ENCODE data around the gene SMG9. TPM values are rescaled to one million over a fixed set of nuclear protein-coding genes. Genes with fewer than 3 reads are reported as not detected.

Gene SMG9
- total RNA-seq, 5 donors from 2014 or later (not counting 1 experiment from before 2014, with no cell fraction given) = 50.3 to 64.3 (median 56.8) TPM

DNA sequence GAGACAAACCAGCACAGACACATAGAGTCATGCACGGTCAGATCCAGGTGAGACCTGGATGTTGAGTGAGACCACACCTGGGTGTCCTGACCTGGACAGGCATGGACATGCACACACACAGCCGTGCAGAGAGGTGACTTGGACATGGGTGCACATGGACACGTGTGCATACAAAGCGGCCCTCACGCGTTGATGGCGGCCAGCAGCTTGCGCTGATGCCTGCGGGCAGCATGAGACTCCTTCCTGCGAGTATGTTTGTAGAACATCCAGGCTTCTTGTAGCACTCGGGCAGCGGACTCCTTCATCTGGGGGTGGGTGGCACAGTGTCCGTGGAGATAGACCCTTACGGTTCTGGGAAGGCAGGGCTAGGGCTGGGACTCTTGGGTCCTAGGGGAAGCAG, 14.5 kb upstream of the SMG9 start:
- DNase-seq = no peak
- H3K4me3 ChIP-seq (ENCODE audit: control insufficient read depth in 1 of 2, extremely low read depth in 1 of 2, low read length in 1 of 2) = no peak overlapping the region
- H3K27me3 ChIP-seq (replicated peaks in 1 of 2; ENCODE audit: control insufficient read depth in 2 of 2, extremely low read depth in 1 of 2, insufficient read depth in 2 of 2, low read length in 1 of 2) = no peaks in the 10 kb centered on the region
- Mint-ChIP-seq H3K36me3 (peaks cover 25% of the 10 kb centered on the region), H3K4me3 (no peak overlapping the region), H3K27me3 (no peaks in the 10 kb centered on the region), H3K4me1 (peaks cover 26 to 35% (median 28%) of the 10 kb centered on the region in 3 donors), H3K27ac (no peak overlapping the region), H3K9me3 (no peaks in the 10 kb centered on the region)
- no peak for ATAC-seq (replicated peaks in 1 of 4)
- H3K27ac ChIP-seq (ENCODE audit: low read length) = no peak overlapping the region
- ChIA-PET POLR2A (no interaction called here), CTCF (no interaction called here)
- H3K4me1 ChIP-seq (ENCODE audit: control insufficient read depth in 1 of 2, extremely low read depth in 1 of 2, insufficient read depth in 2 of 2, low read length in 2 of 2) = peaks cover 7 to 34% of the 10 kb centered on the region in 2 experiments
- WGBS (ENCODE audit: insufficient coverage) = 95% methylated on average over 14 of the region's 14 CpGs
- peaks cover 8 to 53% of the 10 kb centered on the region in 2 donors for H3K36me3 ChIP-seq (ENCODE audit: control insufficient read depth in 2 of 2, extremely low read depth in 1 of 2, insufficient read depth in 1 of 2, low read length in 1 of 2)
- no peaks in the 10 kb centered on the region for H3K9me3 ChIP-seq

DNA sequence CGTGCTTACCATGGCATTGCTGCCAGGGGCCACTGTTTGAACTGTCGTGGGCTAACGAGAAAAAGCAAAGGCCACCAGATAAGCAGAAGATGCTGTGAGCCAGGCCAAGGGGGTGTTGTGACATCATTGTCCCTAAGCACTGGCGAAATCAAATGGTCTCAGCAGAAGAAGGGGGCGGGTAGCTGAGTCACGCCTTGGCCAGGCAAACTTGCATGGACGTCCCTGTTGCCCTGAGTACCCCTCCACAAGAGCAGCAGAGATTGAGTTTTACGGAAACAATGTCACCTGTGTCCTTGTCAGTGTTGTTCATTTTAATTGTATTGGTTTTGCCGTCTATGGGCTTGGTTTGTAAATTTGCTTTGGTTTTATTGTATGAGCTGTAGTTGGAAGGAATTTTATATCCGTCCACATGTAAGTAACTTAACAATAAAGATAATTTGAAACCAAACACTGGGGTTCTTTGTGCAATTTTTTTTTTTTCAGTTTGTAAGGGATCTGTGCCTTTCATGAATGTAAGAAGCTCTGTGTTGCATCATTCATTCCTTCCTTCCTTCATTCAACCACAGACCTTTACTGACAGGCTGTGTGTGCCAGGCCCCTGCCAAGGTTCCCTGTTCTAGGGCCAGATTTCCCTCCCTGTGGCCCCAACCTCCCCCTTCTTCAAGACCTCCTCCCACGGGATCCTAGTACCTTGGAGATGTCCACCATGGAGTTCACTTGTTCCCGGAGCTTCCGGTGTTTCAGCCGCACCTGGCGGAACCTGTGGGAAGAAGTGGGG, 13.7 kb upstream of the SMG9 start:
- POLR2A ChIA-PET = interaction anchor here in 1 of 2 donors (1.0 kb wide), 1 partner anchor 14 kb away, joined by 3 read pairs; no protein-coding TSS in a partner anchor
- peaks cover 8 to 46% of the 10 kb centered on the region in 2 donors for H3K36me3 ChIP-seq (ENCODE audit: control insufficient read depth in 2 of 2, extremely low read depth in 1 of 2, insufficient read depth in 1 of 2, low read length in 1 of 2)
- H3K4me1 ChIP-seq (ENCODE audit: control insufficient read depth in 1 of 2, extremely low read depth in 1 of 2, insufficient read depth in 2 of 2, low read length in 2 of 2) = peaks cover 7 to 42% of the 10 kb centered on the region in 2 experiments
- H3K9me3 ChIP-seq = no peaks in the 10 kb centered on the region
- Mint-ChIP-seq H3K27me3 (no peaks in the 10 kb centered on the region), H3K4me1 (peaks cover 29 to 41% (median 30%) of the 10 kb centered on the region in 3 donors), H3K36me3 (peaks cover 21% of the 10 kb centered on the region), H3K4me3 (no peak overlapping the region), H3K27ac (peak overlapping the region; percentile 57 to 91), H3K9me3 (no peaks in the 10 kb centered on the region)
- DNase-seq (no peak), ATAC-seq (replicated peaks in 1 of 4) (no peak)
- H3K27ac ChIP-seq (ENCODE audit: low read length) = no peak overlapping the region
- no peaks in the 10 kb centered on the region for H3K27me3 ChIP-seq (replicated peaks in 1 of 2; ENCODE audit: control insufficient read depth in 2 of 2, extremely low read depth in 1 of 2, insufficient read depth in 2 of 2, low read length in 1 of 2)
- CTCF ChIA-PET = interaction anchor here in 1 of 2 donors (2.1 kb wide), 1 partner anchor 100 kb away, joined by 8 read pairs; no protein-coding TSS in a partner anchor
- WGBS (ENCODE audit: insufficient coverage) = 93% methylated on average over 8 of the region's 15 CpGs
- H3K4me3 ChIP-seq (ENCODE audit: control insufficient read depth in 1 of 2, extremely low read depth in 1 of 2, low read length in 1 of 2) = no peak overlapping the region

DNA sequence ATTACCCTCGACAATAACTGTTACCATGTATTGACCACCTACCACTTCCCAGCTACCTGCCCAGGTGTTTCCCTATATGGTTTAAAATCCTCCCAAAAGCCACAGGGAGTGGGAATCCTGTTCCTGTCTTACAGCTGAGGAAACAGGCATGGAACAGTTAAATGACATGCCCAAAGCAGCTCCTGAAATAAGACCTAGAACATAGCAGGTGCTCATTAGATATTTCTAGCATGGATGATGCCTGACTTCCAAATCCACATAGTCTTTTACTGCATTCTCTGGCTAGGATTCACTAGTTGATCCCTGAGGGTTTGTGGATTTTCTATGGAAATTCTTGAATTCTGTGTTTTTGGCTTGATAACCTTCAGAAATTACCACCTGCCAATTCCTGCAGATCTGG, 13.1 kb upstream of the SMG9 start:
- ATAC-seq (replicated peaks in 1 of 4) (no peak), DNase-seq (no peak)
- H3K4me1 ChIP-seq (ENCODE audit: control insufficient read depth in 1 of 2, extremely low read depth in 1 of 2, insufficient read depth in 2 of 2, low read length in 2 of 2) = peaks cover 7 to 47% of the 10 kb centered on the region in 2 experiments
- Mint-ChIP-seq H3K36me3 (peaks cover 15% of the 10 kb centered on the region), H3K9me3 (no peaks in the 10 kb centered on the region), H3K4me3 (no peak overlapping the region), H3K27ac (peak overlapping the region; percentile 90 to 91), H3K27me3 (no peaks in the 10 kb centered on the region), H3K4me1 (peaks cover 30 to 46% (median 36%) of the 10 kb centered on the region in 3 donors)
- no peak overlapping the region for H3K4me3 ChIP-seq (ENCODE audit: control insufficient read depth in 1 of 2, extremely low read depth in 1 of 2, low read length in 1 of 2)
- POLR2A ChIA-PET = interaction anchor here in 1 of 2 donors (1.0 kb wide), 1 partner anchor 13 kb away, joined by 3 read pairs; no protein-coding TSS in a partner anchor
- H3K27ac ChIP-seq (ENCODE audit: low read length) = peak overlapping the region; percentile 83
- H3K9me3 ChIP-seq = no peaks in the 10 kb centered on the region
- peaks cover 8 to 40% of the 10 kb centered on the region in 2 donors for H3K36me3 ChIP-seq (ENCODE audit: control insufficient read depth in 2 of 2, extremely low read depth in 1 of 2, insufficient read depth in 1 of 2, low read length in 1 of 2)
- H3K27me3 ChIP-seq (replicated peaks in 1 of 2; ENCODE audit: control insufficient read depth in 2 of 2, extremely low read depth in 1 of 2, insufficient read depth in 2 of 2, low read length in 1 of 2) = no peaks in the 10 kb centered on the region
- CTCF ChIA-PET = interaction anchor here in 1 of 2 donors (2.1 kb wide), 1 partner anchor 99 kb away, joined by 8 read pairs; no protein-coding TSS in a partner anchor
- WGBS (ENCODE audit: insufficient coverage) = 56% methylated on average over 1 of the region's 1 CpG

DNA sequence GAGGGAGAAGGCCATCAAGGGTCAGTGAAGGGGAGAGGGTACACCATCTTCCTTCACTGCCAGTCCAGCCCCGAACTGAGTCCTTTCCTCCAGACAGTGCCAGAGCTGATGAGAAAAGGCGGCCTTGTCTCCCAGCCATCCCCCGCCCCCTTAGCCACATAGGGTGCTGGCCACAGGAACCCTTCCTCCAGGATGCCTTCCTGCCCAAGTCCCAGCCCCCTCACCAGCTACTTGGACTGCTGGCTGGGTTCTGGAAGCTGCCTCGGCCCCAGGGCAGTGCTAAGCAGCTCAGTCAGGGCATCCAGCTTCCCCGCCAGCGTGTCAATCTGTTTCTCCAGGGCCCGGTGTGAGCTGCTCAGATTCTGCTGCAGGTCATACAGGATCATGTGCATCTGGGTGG, 12.6 kb upstream of the SMG9 start:
- no peak for ATAC-seq (replicated peaks in 1 of 4)
- H3K4me3 Mint-ChIP-seq = no peak overlapping the region
- 93% methylated on average over 3 of the region's 7 CpGs for WGBS (ENCODE audit: insufficient coverage)
- peak overlapping the region; percentile 90 to 91 for H3K27ac Mint-ChIP-seq
- Histone ChIP-seq H3K36me3 (ENCODE audit: control insufficient read depth in 2 of 2, extremely low read depth in 1 of 2, insufficient read depth in 1 of 2, low read length in 1 of 2) (peaks cover 8 to 40% of the 10 kb centered on the region in 2 donors), H3K4me3 (ENCODE audit: control insufficient read depth in 1 of 2, extremely low read depth in 1 of 2, low read length in 1 of 2) (no peak overlapping the region), H3K4me1 (ENCODE audit: control insufficient read depth in 1 of 2, extremely low read depth in 1 of 2, insufficient read depth in 2 of 2, low read length in 2 of 2) (peaks cover 7 to 47% of the 10 kb centered on the region in 2 experiments), H3K9me3 (no peaks in the 10 kb centered on the region), H3K27me3 (replicated peaks in 1 of 2; ENCODE audit: control insufficient read depth in 2 of 2, extremely low read depth in 1 of 2, insufficient read depth in 2 of 2, low read length in 1 of 2) (no peaks in the 10 kb centered on the region), H3K27ac (ENCODE audit: low read length) (peak overlapping the region; percentile 83)
- H3K27me3 Mint-ChIP-seq = no peaks in the 10 kb centered on the region
- H3K36me3 Mint-ChIP-seq = peaks cover 14% of the 10 kb centered on the region
- DNase-seq = no peak
- peaks cover 30 to 50% (median 41%) of the 10 kb centered on the region in 3 donors for H3K4me1 Mint-ChIP-seq
- POLR2A ChIA-PET = interaction anchor here in 1 of 2 donors (1.0 kb wide), 1 partner anchor 13 kb away, joined by 3 read pairs; no protein-coding TSS in a partner anchor
- no peaks in the 10 kb centered on the region for H3K9me3 Mint-ChIP-seq
- CTCF ChIA-PET = interaction anchor here in 1 of 2 donors (2.1 kb wide), 1 partner anchor 99 kb away, joined by 8 read pairs; no protein-coding TSS in a partner anchor

DNA sequence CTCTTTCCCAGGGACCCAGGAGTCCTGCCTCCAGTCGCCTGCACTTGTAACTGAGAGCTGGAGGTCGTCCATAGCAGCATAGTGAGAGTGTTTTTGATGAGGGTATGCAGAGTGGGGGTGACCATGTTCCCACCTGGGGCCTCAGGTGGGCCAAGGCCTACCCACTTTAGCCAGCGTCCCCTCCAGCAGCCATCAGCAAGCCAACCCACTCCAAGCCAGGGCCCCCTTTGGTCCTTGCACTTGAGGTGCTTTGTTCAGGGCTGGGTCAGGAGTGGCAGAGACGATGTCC, 11.9 kb upstream of the SMG9 start:
- peak overlapping the region; percentile 90 to 91 for H3K27ac Mint-ChIP-seq
- no peaks in the 10 kb centered on the region for H3K27me3 ChIP-seq (replicated peaks in 1 of 2; ENCODE audit: control insufficient read depth in 2 of 2, extremely low read depth in 1 of 2, insufficient read depth in 2 of 2, low read length in 1 of 2)
- peak overlapping the region in 1 of 3 donors; percentile 57 for H3K4me3 Mint-ChIP-seq
- no peaks in the 10 kb centered on the region for H3K9me3 Mint-ChIP-seq
- POLR2A ChIA-PET = no interaction called here
- CTCF ChIA-PET = interaction anchor here in 1 of 2 donors (0.5 kb wide), 1 partner anchor 11 kb away, joined by 3 read pairs; no protein-coding TSS in a partner anchor
- H3K4me1 Mint-ChIP-seq = peaks cover 30 to 50% (median 48%) of the 10 kb centered on the region in 3 donors
- H3K4me3 ChIP-seq (ENCODE audit: control insufficient read depth in 1 of 2, extremely low read depth in 1 of 2, low read length in 1 of 2) = no peak overlapping the region
- 100% methylated on average over 1 of the region's 4 CpGs for WGBS (ENCODE audit: insufficient coverage)
- DNase-seq = no peak
- no peaks in the 10 kb centered on the region for H3K9me3 ChIP-seq
- ATAC-seq (replicated peaks in 1 of 4) = no peak
- peak overlapping the region; percentile 83 for H3K27ac ChIP-seq (ENCODE audit: low read length)
- peaks cover 14% of the 10 kb centered on the region for H3K36me3 Mint-ChIP-seq
- H3K27me3 Mint-ChIP-seq = no peaks in the 10 kb centered on the region
- peaks cover 7 to 47% of the 10 kb centered on the region in 2 experiments for H3K4me1 ChIP-seq (ENCODE audit: control insufficient read depth in 1 of 2, extremely low read depth in 1 of 2, insufficient read depth in 2 of 2, low read length in 2 of 2)
- H3K36me3 ChIP-seq (ENCODE audit: control insufficient read depth in 2 of 2, extremely low read depth in 1 of 2, insufficient read depth in 1 of 2, low read length in 1 of 2) = peaks cover 8 to 35% of the 10 kb centered on the region in 2 donors

DNA sequence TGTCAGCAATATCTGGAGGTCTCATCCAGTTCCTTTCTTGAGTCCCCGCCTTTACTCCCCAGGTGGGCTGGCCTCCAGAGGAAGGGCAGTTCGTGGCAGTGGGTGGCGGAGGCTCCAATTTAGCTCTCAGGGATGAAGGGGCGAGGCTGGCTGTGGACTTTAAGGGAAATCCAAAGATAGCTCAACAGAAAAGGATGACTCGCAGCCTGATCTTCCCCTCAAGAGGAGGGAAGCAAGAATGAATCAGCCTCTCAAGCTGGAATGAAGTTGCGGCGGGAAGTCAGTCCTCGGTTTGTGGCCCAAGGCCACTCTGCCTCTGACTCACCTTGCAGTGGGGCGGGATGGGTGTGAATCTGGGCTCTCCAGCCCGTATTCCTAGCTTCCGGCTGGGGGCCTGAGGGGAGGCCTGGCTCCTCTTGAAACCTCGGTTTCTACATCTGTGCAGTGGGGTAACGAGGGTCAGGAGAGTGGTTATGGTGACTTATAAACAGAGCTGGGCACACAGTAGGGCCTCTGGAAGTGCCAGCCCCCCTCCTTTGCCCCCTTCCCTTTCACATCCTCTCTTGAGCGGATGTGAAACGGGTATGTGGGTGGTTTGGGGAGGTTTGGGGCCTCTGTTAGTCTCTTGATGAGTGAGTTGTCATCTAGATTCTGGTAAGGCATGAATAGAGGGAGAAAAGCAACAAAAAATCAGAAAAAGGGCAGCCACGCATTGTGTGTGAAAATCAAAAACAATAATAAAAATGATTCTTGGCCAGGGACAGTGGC, 10.5 kb upstream of the SMG9 start:
- no peaks in the 10 kb centered on the region for H3K27me3 ChIP-seq (replicated peaks in 1 of 2; ENCODE audit: control insufficient read depth in 2 of 2, extremely low read depth in 1 of 2, insufficient read depth in 2 of 2, low read length in 1 of 2)
- peaks cover 7 to 47% of the 10 kb centered on the region in 2 experiments for H3K4me1 ChIP-seq (ENCODE audit: control insufficient read depth in 1 of 2, extremely low read depth in 1 of 2, insufficient read depth in 2 of 2, low read length in 2 of 2)
- WGBS (ENCODE audit: insufficient coverage) = 29% methylated on average over 9 of the region's 16 CpGs
- Mint-ChIP-seq H3K27me3 (no peaks in the 10 kb centered on the region), H3K27ac (peak overlapping the region; percentile 90 to 91), H3K4me3 (peak overlapping the region; percentile 19 to 57 (median 29)), H3K9me3 (no peaks in the 10 kb centered on the region), H3K36me3 (peaks cover 8% of the 10 kb centered on the region), H3K4me1 (peaks cover 30 to 50% (median 48%) of the 10 kb centered on the region in 3 donors)
- H3K9me3 ChIP-seq = no peaks in the 10 kb centered on the region
- CTCF ChIA-PET = interaction anchor here (0.9 to 1.5 kb wide), 5 partner anchors 10 to 97 kb away, joined by 3 to 5 read pairs (median 3); partner anchors contain the start of gene SMG9 (in 1 of the 2)
- H3K4me3 ChIP-seq (ENCODE audit: control insufficient read depth in 1 of 2, extremely low read depth in 1 of 2, low read length in 1 of 2) = no peak overlapping the region
- peak overlapping the region; percentile 83 for H3K27ac ChIP-seq (ENCODE audit: low read length)
- POLR2A ChIA-PET = interaction anchor here in 1 of 2 donors (0.6 kb wide), 1 partner anchor 11 kb away, joined by 3 read pairs; no protein-coding TSS in a partner anchor
- ATAC-seq (replicated peaks in 1 of 4) (peak; percentile 80 to 92 (median 85)), DNase-seq (peak in 31 of 35 experiments; percentile 28 to 72 (median 45))
- H3K36me3 ChIP-seq (ENCODE audit: control insufficient read depth in 2 of 2, extremely low read depth in 1 of 2, insufficient read depth in 1 of 2, low read length in 1 of 2) = peaks cover 4 to 22% of the 10 kb centered on the region in 2 donors
